Peyer's patch (tissue), 4 donors: Measurements from ENCODE around the gene FXYD7. TPM values are rescaled to one million over a fixed set of nuclear protein-coding genes. Genes with fewer than 3 reads are reported as not detected.
A peak's percentile ranks its signal among the peaks of the same experiment; 100 is the strongest.

Experiments used
- DNase-seq, 3 donors: peaks; one replicate each; pipeline ENCODE4 v3.0.0-alpha.2; 2017 to 2019
- H3K27ac ChIP-seq, 4 donors: fragments of 200-600 bp; sonication (generic); one replicate each; pipeline ENCODE4 v1.5.1; 2016 to 2019
- H3K27me3 ChIP-seq, 2 donors: fragments of 200-600 bp; sonication (generic); one replicate each; pipeline ENCODE4 v1.5.1; 2019
- H3K36me3 ChIP-seq, 3 donors: fragments of 200-600 bp; sonication (generic); one replicate each; pipeline ENCODE4 v1.5.1; 2016 to 2019
- H3K4me1 ChIP-seq, 4 donors: fragments of 200-600 bp; sonication (generic); one replicate each; pipeline ENCODE4 v1.5.1; 2016 to 2019
- H3K4me3 ChIP-seq, 4 donors: fragments of 200-600 bp; sonication (generic); 1 replicate in 3 of 4; 2 replicates in 1 of 4; pipeline ENCODE4 v1.5.1; 2016 to 2019; ENCODE audit warnings: mild to moderate bottlenecking in 1 of 4
- H3K9me3 ChIP-seq, 4 donors: fragments of 200-600 bp; sonication (generic); one replicate each; pipeline ENCODE4 v1.5.1; 2016 to 2019; ENCODE audit warnings: mild to moderate bottlenecking in 1 of 4
- CTCF ChIP-seq, 6 experiments: fragments of 450-650 bp in 4 of 6; fragments of 200-600 bp in 2 of 6; sonication (generic) in 1 of 6; IDR thresholded peaks; one replicate each; pipeline ENCODE4 v1.5.1; 2017 to 2019; ENCODE audit warnings: antibody characterized with exemption in 6 of 6, mild to moderate bottlenecking in 3 of 6, moderate library complexity in 1 of 6
- POLR2A ChIP-seq, 2 donors: fragments of 450-650 bp; IDR thresholded peaks; one replicate each; pipeline ENCODE4 v1.5.1; 2017; ENCODE audit warnings: antibody characterized with exemption in 2 of 2, mild to moderate bottlenecking in 2 of 2, moderate library complexity in 2 of 2
- total RNA-seq, 4 donors: library from RNA; depleted of rRNA; stranded (reverse); fragments of >200 nt; gene quantifications; one replicate each; pipeline ENCODE4 v1.1.0, GENCODE V29; 2016

FXYD7 gene
- total RNA-seq, 4 donors from 2014 or later: not detected

GRCh38 chr19:35168196-35168595 lies 25.1 kb downstream of the FXYD7 start:
- DNase-seq: no peak

GRCh38 chr19:35169221-35169995 lies 26.4 kb downstream of the FXYD7 start:
- peaks cover 0 to 7% (median 0%) of the 10 kb centered on the region in 4 donors for H3K4me1 ChIP-seq
- H3K27ac ChIP-seq: no peak overlapping the region
- peaks cover 0 to 17% (median 0%) of the 10 kb centered on the region in 3 donors for H3K36me3 ChIP-seq
- peaks cover 0 to 13% (median 4%) of the 10 kb centered on the region in 4 donors for H3K9me3 ChIP-seq
- no peaks in the 10 kb centered on the region for H3K27me3 ChIP-seq
- TF ChIP-seq CTCF (IDR thresholded peaks at IDR 0.05) (no peak), POLR2A (IDR thresholded peaks at IDR 0.05) (no peak)
- no peak overlapping the region for H3K4me3 ChIP-seq
- DNase-seq: peak in 1 of 3 donors; percentile 38

More at GRCh38 chr19:35168196-35168595, 25.1 kb downstream of the FXYD7 start:
- H3K36me3 ChIP-seq: peaks cover 0 to 17% (median 0%) of the 10 kb centered on the region in 3 donors
- no peaks in the 10 kb centered on the region for H3K27me3 ChIP-seq
- H3K9me3 ChIP-seq: peaks cover 0 to 13% (median 4%) of the 10 kb centered on the region in 4 donors
- TF ChIP-seq CTCF (IDR thresholded peaks at IDR 0.05) (no peak), POLR2A (IDR thresholded peaks at IDR 0.05) (no peak)
- H3K27ac ChIP-seq: no peak overlapping the region
- H3K4me1 ChIP-seq: peaks cover 0 to 7% (median 0%) of the 10 kb centered on the region in 4 donors
- H3K4me3 ChIP-seq: no peak overlapping the region

- DNase-seq: peak in 1 of 3 donors; percentile 40
- H3K36me3 ChIP-seq: peaks cover 0 to 15% (median 0%) of the 10 kb centered on the region in 3 donors
- no peaks in the 10 kb centered on the region for H3K27me3 ChIP-seq
- peaks cover 0 to 9% (median 4%) of the 10 kb centered on the region in 4 donors for H3K9me3 ChIP-seq
- no peak overlapping the region for H3K4me3 ChIP-seq
- peaks cover 0 to 7% (median 0%) of the 10 kb centered on the region in 4 donors for H3K4me1 ChIP-seq
- no peak overlapping the region for H3K27ac ChIP-seq
- no peak for TF ChIP-seq POLR2A (IDR thresholded peaks at IDR 0.05)
- TF ChIP-seq CTCF (IDR thresholded peaks at IDR 0.05): no peak
Measured at GRCh38 chr19:35170359-35171061, 27.5 kb downstream of the FXYD7 start.

GRCh38 chr19:35171730-35172129 lies 28.7 kb downstream of the FXYD7 start:
- no peak overlapping the region for H3K4me3 ChIP-seq
- no peak overlapping the region for H3K27ac ChIP-seq
- TF ChIP-seq POLR2A (IDR thresholded peaks at IDR 0.05) (no peak), CTCF (IDR thresholded peaks at IDR 0.05) (no peak)
- H3K4me1 ChIP-seq: peaks cover 0 to 2% (median 0%) of the 10 kb centered on the region in 4 donors
- no peaks in the 10 kb centered on the region for H3K27me3 ChIP-seq
- DNase-seq: peak in 1 of 3 donors; percentile 43
- H3K36me3 ChIP-seq: peaks cover 0 to 3% (median 0%) of the 10 kb centered on the region in 3 donors
- H3K9me3 ChIP-seq: no peaks in the 10 kb centered on the region

GRCh38 chr19:35174226-35174625 lies 31.2 kb downstream of the FXYD7 start:
- Histone ChIP-seq H3K4me1 (no peaks in the 10 kb centered on the region), H3K27me3 (no peaks in the 10 kb centered on the region), H3K4me3 (no peak overlapping the region), H3K9me3 (no peaks in the 10 kb centered on the region), H3K27ac (no peak overlapping the region), H3K36me3 (no peaks in the 10 kb centered on the region)
- DNase-seq: no peak
- TF ChIP-seq CTCF (IDR thresholded peaks at IDR 0.05) (no peak), POLR2A (IDR thresholded peaks at IDR 0.05) (no peak)
